Fibroblast of mammary gland (primary cell): ENCODE data around the gene NRG3.

ENCODE experiments used
- DNase-seq: peaks from one replicate; pipeline ENCODE4 v3.0.0-alpha.2; 2010; ENCODE audit warnings: low read depth
- H3K4me3 ChIP-seq: 2 replicates; pipeline ENCODE4 v1.5.1; 2011; ENCODE audit warnings: low read depth, mild to moderate bottlenecking, low read length, moderate library complexity; ENCODE audit not compliant: control insufficient read depth
- TF ChIP-seq, protein P1 (sequence below): conservative IDR thresholded peaks from 2 replicates; pipeline ENCODE4 v1.5.1; 2011; ENCODE audit warnings: low read depth, low read length, inconsistent platforms; ENCODE audit not compliant: control insufficient read depth, insufficient read depth

NRG3 gene

GRCh38 chr10:82242778-82243177 is 367.8 kb downstream of the NRG3 start:
- no peak overlapping the region for H3K4me3 ChIP-seq
- DNase-seq, result no peak
- TF ChIP-seq, protein P1, sequence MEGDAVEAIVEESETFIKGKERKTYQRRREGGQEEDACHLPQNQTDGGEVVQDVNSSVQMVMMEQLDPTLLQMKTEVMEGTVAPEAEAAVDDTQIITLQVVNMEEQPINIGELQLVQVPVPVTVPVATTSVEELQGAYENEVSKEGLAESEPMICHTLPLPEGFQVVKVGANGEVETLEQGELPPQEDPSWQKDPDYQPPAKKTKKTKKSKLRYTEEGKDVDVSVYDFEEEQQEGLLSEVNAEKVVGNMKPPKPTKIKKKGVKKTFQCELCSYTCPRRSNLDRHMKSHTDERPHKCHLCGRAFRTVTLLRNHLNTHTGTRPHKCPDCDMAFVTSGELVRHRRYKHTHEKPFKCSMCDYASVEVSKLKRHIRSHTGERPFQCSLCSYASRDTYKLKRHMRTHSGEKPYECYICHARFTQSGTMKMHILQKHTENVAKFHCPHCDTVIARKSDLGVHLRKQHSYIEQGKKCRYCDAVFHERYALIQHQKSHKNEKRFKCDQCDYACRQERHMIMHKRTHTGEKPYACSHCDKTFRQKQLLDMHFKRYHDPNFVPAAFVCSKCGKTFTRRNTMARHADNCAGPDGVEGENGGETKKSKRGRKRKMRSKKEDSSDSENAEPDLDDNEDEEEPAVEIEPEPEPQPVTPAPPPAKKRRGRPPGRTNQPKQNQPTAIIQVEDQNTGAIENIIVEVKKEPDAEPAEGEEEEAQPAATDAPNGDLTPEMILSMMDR, result no peak

DNA sequence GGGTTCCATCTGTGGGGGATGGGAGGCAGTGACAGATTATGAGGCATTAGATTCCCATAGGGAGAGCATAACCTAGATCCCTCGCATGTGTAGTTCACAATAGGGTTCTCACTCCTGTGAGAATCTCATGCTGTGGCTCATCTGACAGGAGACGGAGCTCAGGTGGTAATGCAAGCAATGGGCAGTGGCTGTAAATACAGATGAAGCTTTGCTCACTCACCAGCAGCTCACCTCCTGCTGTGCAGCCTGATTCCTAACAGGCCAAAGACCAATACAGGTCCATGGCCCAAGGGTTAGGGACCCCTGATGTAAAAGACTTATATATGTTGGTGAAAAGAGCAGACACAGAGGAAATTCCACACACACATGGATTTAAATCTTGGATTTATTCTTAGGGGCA is 370.2 kb downstream of the NRG3 start:
- H3K4me3 ChIP-seq, result no peak overlapping the region
- DNase-seq, result no peak
- TF ChIP-seq, protein P1, result no peak

- peak; percentile 2 for DNase-seq
- H3K4me3 ChIP-seq, result no peak overlapping the region
- TF ChIP-seq, protein P1, result no peak
These were observed 371.0 kb downstream of the NRG3 start for GRCh38 chr10:82245906-82246560.

GRCh38 chr10:82249141-82249540 is 374.1 kb downstream of the NRG3 start:
- H3K4me3 ChIP-seq, result no peak overlapping the region
- TF ChIP-seq, protein P1, result no peak
- no peak for DNase-seq

DNA sequence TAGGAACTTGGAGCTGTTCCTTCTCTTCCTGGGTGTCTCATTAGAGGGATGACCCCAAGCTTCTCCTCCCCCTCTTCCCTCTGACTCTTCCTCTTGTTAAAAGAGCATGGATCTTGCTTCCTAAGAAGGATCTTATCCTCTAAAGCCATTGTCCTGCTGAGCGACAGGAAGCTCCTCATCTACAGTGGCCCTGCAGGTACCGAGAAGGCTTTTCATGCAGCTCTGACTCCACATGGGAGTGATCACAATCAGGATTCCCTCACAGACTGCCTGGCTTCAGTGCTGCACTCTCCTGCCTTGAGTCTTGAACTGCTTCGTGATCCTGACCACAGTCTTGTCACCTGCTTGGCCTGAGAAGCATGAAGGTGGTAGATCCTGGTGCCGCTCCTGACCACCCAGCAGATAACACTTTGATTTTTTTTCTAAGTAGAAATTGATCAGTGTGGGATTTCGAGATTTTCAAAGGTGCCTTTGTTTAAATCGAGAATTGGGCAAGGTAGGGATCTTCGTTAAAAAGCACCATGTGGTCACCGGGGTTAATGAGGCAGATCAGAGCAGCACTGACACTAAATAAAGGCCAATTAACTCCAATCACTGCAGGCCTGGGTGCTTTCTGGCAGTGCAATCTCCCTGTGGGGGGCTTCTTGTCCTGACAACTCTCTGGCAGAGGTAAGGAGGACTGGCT is 376.4 kb downstream of the NRG3 start:
- H3K4me3 ChIP-seq, result no peak overlapping the region
- TF ChIP-seq, protein P1, result no peak
- no peak for DNase-seq

GRCh38 chr10:82252081-82252480 is 377.1 kb downstream of the NRG3 start:
- TF ChIP-seq, protein P1, result no peak
- peak; percentile 44 for DNase-seq
- no peak overlapping the region for H3K4me3 ChIP-seq
